ENCODE results near the gene EIF3D.
"Not testable (repeated sequence)": the region's sequence is repeated elsewhere in the genome, so short reads cannot be mapped to it uniquely, and the experiment has no call there.

The EIF3D gene

GRCh38 chr22:36549033-36549432, 20.1 kb upstream of the EIF3D start:
- DNase-seq (ENCODE audit: low read depth in 2 of 2), result no peak

GRCh38 chr22:36548606-36549005, 19.6 kb upstream of the EIF3D start:
- no peak for DNase-seq (ENCODE audit: low read depth in 2 of 2)

- DNase-seq (ENCODE audit: low read depth in 2 of 2), result no peak
Measured at GRCh38 chr22:36546932-36547331, 18.0 kb upstream of the EIF3D start.

- no peak for DNase-seq (ENCODE audit: low read depth in 2 of 2)
Measured at GRCh38 chr22:36546092-36546804, 17.3 kb upstream of the EIF3D start.

- no peak for DNase-seq (ENCODE audit: low read depth in 2 of 2)
Measured at GRCh38 chr22:36544107-36544620, 15.2 kb upstream of the EIF3D start.

- DNase-seq (ENCODE audit: low read depth in 2 of 2), result no peak
Measured at GRCh38 chr22:36541831-36542411, 13.0 kb upstream of the EIF3D start.

- DNase-seq (ENCODE audit: low read depth in 2 of 2), result no peak
Measured at GRCh38 chr22:36540867-36541642, 12.1 kb upstream of the EIF3D start.

- DNase-seq (ENCODE audit: low read depth in 2 of 2), result no peak
Measured at GRCh38 chr22:36538529-36538928, 9.6 kb upstream of the EIF3D start.

- DNase-seq (ENCODE audit: low read depth in 2 of 2), result no peak
Measured at GRCh38 chr22:36536717-36537116, 7.8 kb upstream of the EIF3D start.

- DNase-seq (ENCODE audit: low read depth in 2 of 2), result not testable (repeated sequence)
Measured at GRCh38 chr22:36533320-36533719, 4.4 kb upstream of the EIF3D start.

- DNase-seq (ENCODE audit: low read depth in 2 of 2), result no peak
Measured at GRCh38 chr22:36532466-36532865, 3.5 kb upstream of the EIF3D start.

- DNase-seq (ENCODE audit: low read depth in 2 of 2), result no peak
Measured at GRCh38 chr22:36528341-36528740, 625 bp downstream of the EIF3D start.

- DNase-seq (ENCODE audit: low read depth in 2 of 2), result no peak
Measured at GRCh38 chr22:36522662-36523061, 6.3 kb downstream of the EIF3D start.

- DNase-seq (ENCODE audit: low read depth in 2 of 2), result no peak
Measured at GRCh38 chr22:36520423-36520822, 8.5 kb downstream of the EIF3D start.

- not testable (repeated sequence) for DNase-seq (ENCODE audit: low read depth in 2 of 2)
Measured at GRCh38 chr22:36519906-36520305, 9.1 kb downstream of the EIF3D start.

GRCh38 chr22:36514766-36515165, 14.2 kb downstream of the EIF3D start:
- no peak for DNase-seq (ENCODE audit: low read depth in 2 of 2)

- DNase-seq (ENCODE audit: low read depth in 2 of 2), result no peak
Measured at GRCh38 chr22:36512991-36513390, 16.0 kb downstream of the EIF3D start.

GRCh38 chr22:36512333-36512732, 16.6 kb downstream of the EIF3D start:
- DNase-seq (ENCODE audit: low read depth in 2 of 2), result no peak

- DNase-seq (ENCODE audit: low read depth in 2 of 2), result no peak
Measured at GRCh38 chr22:36510966-36511881, 17.7 kb downstream of the EIF3D start.

GRCh38 chr22:36510384-36510783, 18.6 kb downstream of the EIF3D start:
- DNase-seq (ENCODE audit: low read depth in 2 of 2), result no peak

GRCh38 chr22:36507518-36508010, 21.4 kb downstream of the EIF3D start:
- no peak for DNase-seq (ENCODE audit: low read depth in 2 of 2)
